Endothelial cell of umbilical vein (primary cell): ENCODE results near the gene EML1. TPM values are rescaled to one million over a fixed set of nuclear protein-coding genes. Genes with fewer than 3 reads are reported as not detected.

ENCODE experiments used
- BruUV-seq: library from RNA; stranded (reverse); fragments of 400-500 nt; replicated peaks from 2 replicates; lab custom pipeline; 2021; lab: Mats Ljungman, UMichigan
- CTCF ChIA-PET: fragments of 300-600, 350-600 bp; sonication (Branson Sonifier 250); formaldehyde crosslinking; loops from one replicate; lab custom pipeline; 2021; ENCODE audit warnings: antibody characterized with exemption, inconsistent platforms; lab: Charles Lee
- POLR2A ChIA-PET: fragments of 300-600, 350-600 bp; sonication (Branson Sonifier 250); formaldehyde crosslinking; loops from one replicate; lab custom pipeline; 2021; ENCODE audit warnings: antibody characterized with exemption, inconsistent platforms; lab: Charles Lee
- DNase-seq: peaks from one replicate; pipeline ENCODE4 v3.0.0-alpha.2; 2011; ENCODE audit warnings: low read depth, low spot score
- FAIRE-seq: peaks from 2 replicates; lab custom pipeline; 2011; peaks lifted over from hg19 to GRCh38; lab: Jason Lieb, UNC
- H2AFZ ChIP-seq: 2 replicates; pipeline ENCODE4 v1.6.0; 2012; ENCODE audit warnings: low read depth, low read length, control low read depth, inconsistent platforms
- H3K27ac ChIP-seq: 2 replicates; pipeline ENCODE4 v1.5.1; 2011; ENCODE audit warnings: low read depth, mild to moderate bottlenecking, control low read depth, low read length, moderate library complexity; ENCODE audit not compliant: insufficient read depth
- H3K27me3 ChIP-seq, 2 experiments: 2 replicates each; pipeline versions ENCODE4 v1.6.0 to v1.6.1; 2011; ENCODE audit warnings: low read length in 2 of 2, mixed read lengths in 1 of 2; ENCODE audit not compliant: control insufficient read depth in 2 of 2, insufficient read depth in 2 of 2
- H3K36me3 ChIP-seq, 2 experiments: 2 replicates in 1 of 2; 3 replicates in 1 of 2; pipeline ENCODE4 v1.5.1; 2011; ENCODE audit warnings: low read length in 2 of 2, mild to moderate bottlenecking in 1 of 2, moderate library complexity in 1 of 2; ENCODE audit not compliant: control insufficient read depth in 2 of 2, insufficient read depth in 2 of 2; ENCODE audit errors: extremely low read depth in 1 of 2
- H3K4me1 ChIP-seq: 3 replicates; pipeline ENCODE4 v1.5.1; 2011; ENCODE audit warnings: mild to moderate bottlenecking, low read length; ENCODE audit not compliant: control insufficient read depth, insufficient read depth; ENCODE audit errors: extremely low read depth
- H3K4me2 ChIP-seq: 2 replicates; pipeline ENCODE4 v1.6.1; 2011; ENCODE audit warnings: low read length, control low read depth, mixed read lengths; ENCODE audit not compliant: insufficient read depth
- H3K4me3 ChIP-seq, 3 experiments: fragments of 200-600 bp in 1 of 3; sonication (generic), shearing (Covaris generic) in 1 of 3; replicated peaks in 1 of 3; 2 replicates each; pipeline ENCODE4 v1.5.1; 2011 to 2016; ENCODE audit warnings: control low read depth in 3 of 3, low read length in 3 of 3, mild to moderate bottlenecking in 2 of 3, inconsistent platforms in 1 of 3, low read depth in 1 of 3, moderate library complexity in 1 of 3; ENCODE audit not compliant: insufficient read depth in 1 of 3
- H3K79me2 ChIP-seq: 2 replicates; pipeline ENCODE4 v1.6.0; 2012; ENCODE audit warnings: low read length, inconsistent platforms; ENCODE audit not compliant: control insufficient read depth, insufficient read depth
- H3K9ac ChIP-seq: replicated peaks from 2 replicates; pipeline ENCODE3; 2011; ENCODE audit warnings: low read length, control low read depth; ENCODE audit not compliant: insufficient read depth; ENCODE audit errors: extremely low read depth
- H3K9me1 ChIP-seq: replicated peaks from 3 replicates; pipeline ENCODE4 v1.6.0; 2011; ENCODE audit warnings: mild to moderate bottlenecking, low read length; ENCODE audit not compliant: control insufficient read depth, insufficient read depth; ENCODE audit errors: extremely low read depth
- H3K9me3 ChIP-seq: replicated peaks from 2 replicates; pipeline ENCODE4 v1.5.1; 2012; ENCODE audit warnings: low read length, inconsistent platforms; ENCODE audit not compliant: control insufficient read depth, insufficient read depth
- H4K20me1 ChIP-seq: replicated peaks from 2 replicates; pipeline ENCODE3; 2011; ENCODE audit warnings: mild to moderate bottlenecking, low read length; ENCODE audit not compliant: control insufficient read depth, insufficient read depth; ENCODE audit errors: extremely low read depth
- EZH2 ChIP-seq: IDR thresholded peaks from 2 replicates; pipeline ENCODE4 v1.6.1; 2012; ENCODE audit warnings: borderline replicate concordance, low read depth, mild to moderate bottlenecking, moderate library complexity, low read length, inconsistent platforms; ENCODE audit not compliant: severe bottlenecking
- FOS ChIP-seq: IDR thresholded peaks from 2 replicates; pipeline ENCODE4 v1.6.1; 2011; ENCODE audit warnings: mild to moderate bottlenecking, low read length, moderate library complexity, borderline replicate concordance; ENCODE audit not compliant: insufficient read depth
- MAX ChIP-seq: IDR thresholded peaks from 2 replicates; pipeline ENCODE4 v1.6.1; 2011; ENCODE audit not compliant: insufficient read depth, insufficient read length
- MYC ChIP-seq: IDR thresholded peaks from one replicate; pipeline ENCODE4 v1.6.1; 2011; ENCODE audit warnings: mild to moderate bottlenecking, low read depth, low read length
- POLR2AphosphoS5 ChIP-seq: IDR thresholded peaks from 2 replicates; pipeline ENCODE4 v1.6.1; 2012; ENCODE audit warnings: low read depth, mild to moderate bottlenecking, control low read depth, low read length, moderate library complexity; ENCODE audit not compliant: insufficient read depth
- dilution Hi-C: fragments of 300-500 bp; cut with MboI; formaldehyde crosslinking; loops from one replicate; pipeline ENCODE4 v1.15.0; 2019; ENCODE audit warnings: low sequenced_read_pairs; ENCODE audit not compliant: extremely low pct_ligation_motif_present
- intact Hi-C: fragments of 100-400 bp; cut with micrococcal nuclease; formaldehyde crosslinking; loops from one replicate; pipeline ENCODE4 v1.10.0; 2022
- polyA plus RNA-seq, 4 experiments: library from polyadenylated mRNA; depleted of rRNA in 3 of 4; stranded (reverse) in 3 of 4; unstranded in 1 of 4; fragments of >200 nt; gene quantifications; 2 replicates each; pipeline versions ENCODE4 v1.2.1 to v1.2.3, GENCODE V29; 2011 to 2012; ENCODE audit warnings: missing spikeins in 1 of 4
- total RNA-seq: library from RNA; stranded (reverse); gene quantifications from 2 replicates; pipeline ENCODE4 v1.2.3, GENCODE V29; 2021

EML1 gene
- total and polyA plus RNA-seq, 2 donors (not counting 3 experiments of a cell fraction or from before 2014, with no cell fraction given): 22.9 to 33.0 TPM

GRCh38 chr14:99777951-99778350 lies 15.3 kb upstream of the EML1 start:
- no peaks in the 10 kb centered on the region for H3K27me3 ChIP-seq
- H3K27ac ChIP-seq: no peak overlapping the region
- H3K4me1 ChIP-seq: no peaks in the 10 kb centered on the region
- BruUV-seq: no TSS peak
- intact Hi-C loops (no loop called here), dilution Hi-C loops (no loop called here)
- H3K9ac ChIP-seq: no peak overlapping the region
- no peaks in the 10 kb centered on the region for H4K20me1 ChIP-seq
- CTCF ChIA-PET: interaction anchor here (2.8 kb wide), 1 partner anchor 14 kb away, joined by 10 read pairs; no protein-coding TSS in a partner anchor
- no peaks in the 10 kb centered on the region for H3K9me1 ChIP-seq
- no peak overlapping the region for H2AFZ ChIP-seq
- no peak for DNase-seq
- no peaks in the 10 kb centered on the region for H3K36me3 ChIP-seq
- POLR2A ChIA-PET: no interaction called here
- H3K4me2 ChIP-seq: no peak overlapping the region
- H3K79me2 ChIP-seq: no peaks in the 10 kb centered on the region
- FAIRE-seq: peak; percentile 18
- TF ChIP-seq MAX (no peak), POLR2AphosphoS5 (no peak)
- H3K9me3 ChIP-seq: no peaks in the 10 kb centered on the region
- H3K4me3 ChIP-seq: no peak overlapping the region

- no peaks in the 10 kb centered on the region for H3K79me2 ChIP-seq
- no peaks in the 10 kb centered on the region for H3K9me1 ChIP-seq
- FAIRE-seq (no peak), DNase-seq (no peak)
- no peak overlapping the region for H3K9ac ChIP-seq
- H4K20me1 ChIP-seq: no peaks in the 10 kb centered on the region
- dilution Hi-C loops (no loop called here), intact Hi-C loops (no loop called here)
- no peak overlapping the region for H3K4me3 ChIP-seq
- H3K4me2 ChIP-seq: no peak overlapping the region
- ChIA-PET POLR2A (no interaction called here), CTCF (no interaction called here)
- H3K4me1 ChIP-seq: no peaks in the 10 kb centered on the region
- no peaks in the 10 kb centered on the region for H3K36me3 ChIP-seq
- no peak overlapping the region for H3K27ac ChIP-seq
- TF ChIP-seq EZH2 (no peak), MYC (no peak), FOS (peak; percentile 57)
- no peak overlapping the region for H2AFZ ChIP-seq
- no peaks in the 10 kb centered on the region for H3K27me3 ChIP-seq
- no peaks in the 10 kb centered on the region for H3K9me3 ChIP-seq
- no TSS peak for BruUV-seq
Observed at GRCh38 chr14:99779751-99780150, 13.5 kb upstream of the EML1 start.
